ENCODE results near the gene KIF1B. TPM values are rescaled to one million over a fixed set of nuclear protein-coding genes. Genes with fewer than 3 reads are reported as not detected.

KIF1B gene
- total and polyA plus RNA-seq, 10 of the 15 experiments (the other 5 are each of a cell fraction or from before 2014, with no cell fraction given): 2.1 to 16.5 (median 8.7) TPM

DNA sequence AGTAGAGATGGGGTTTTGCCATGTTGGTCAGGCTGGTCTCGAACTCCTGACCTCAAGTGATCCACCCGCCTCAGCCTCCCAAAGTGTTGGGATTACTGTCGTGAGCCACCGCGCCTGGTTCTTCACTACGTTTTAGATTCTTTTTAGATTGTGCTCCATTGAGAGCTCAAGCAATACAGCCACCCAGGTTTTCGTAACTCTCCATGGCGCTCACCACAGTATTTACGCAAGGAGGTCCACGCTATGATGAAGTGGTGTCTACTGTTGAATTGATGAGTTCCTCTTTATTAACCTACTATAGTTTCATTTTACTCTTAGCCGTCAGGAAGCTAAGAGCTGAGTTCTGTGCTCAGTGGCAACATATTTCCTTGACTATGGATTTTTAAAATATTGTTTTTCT is 1.8 kb upstream of the KIF1B start:
- intact Hi-C loops (cut with micrococcal nuclease; ENCODE audit: unreplicated experiment): no loop called here
- TF ChIP-seq MXI1 (IDR thresholded peaks at IDR 0.05; ENCODE audit: low read depth, low read length): no peak
- TF ChIP-seq, protein P1, sequence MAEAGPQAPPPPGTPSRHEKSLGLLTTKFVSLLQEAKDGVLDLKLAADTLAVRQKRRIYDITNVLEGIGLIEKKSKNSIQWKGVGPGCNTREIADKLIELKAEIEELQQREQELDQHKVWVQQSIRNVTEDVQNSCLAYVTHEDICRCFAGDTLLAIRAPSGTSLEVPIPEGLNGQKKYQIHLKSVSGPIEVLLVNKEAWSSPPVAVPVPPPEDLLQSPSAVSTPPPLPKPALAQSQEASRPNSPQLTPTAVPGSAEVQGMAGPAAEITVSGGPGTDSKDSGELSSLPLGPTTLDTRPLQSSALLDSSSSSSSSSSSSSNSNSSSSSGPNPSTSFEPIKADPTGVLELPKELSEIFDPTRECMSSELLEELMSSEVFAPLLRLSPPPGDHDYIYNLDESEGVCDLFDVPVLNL (IDR thresholded peaks at IDR 0.05; ENCODE audit: low read depth, low read length): no peak
- TF ChIP-seq, protein P2, sequence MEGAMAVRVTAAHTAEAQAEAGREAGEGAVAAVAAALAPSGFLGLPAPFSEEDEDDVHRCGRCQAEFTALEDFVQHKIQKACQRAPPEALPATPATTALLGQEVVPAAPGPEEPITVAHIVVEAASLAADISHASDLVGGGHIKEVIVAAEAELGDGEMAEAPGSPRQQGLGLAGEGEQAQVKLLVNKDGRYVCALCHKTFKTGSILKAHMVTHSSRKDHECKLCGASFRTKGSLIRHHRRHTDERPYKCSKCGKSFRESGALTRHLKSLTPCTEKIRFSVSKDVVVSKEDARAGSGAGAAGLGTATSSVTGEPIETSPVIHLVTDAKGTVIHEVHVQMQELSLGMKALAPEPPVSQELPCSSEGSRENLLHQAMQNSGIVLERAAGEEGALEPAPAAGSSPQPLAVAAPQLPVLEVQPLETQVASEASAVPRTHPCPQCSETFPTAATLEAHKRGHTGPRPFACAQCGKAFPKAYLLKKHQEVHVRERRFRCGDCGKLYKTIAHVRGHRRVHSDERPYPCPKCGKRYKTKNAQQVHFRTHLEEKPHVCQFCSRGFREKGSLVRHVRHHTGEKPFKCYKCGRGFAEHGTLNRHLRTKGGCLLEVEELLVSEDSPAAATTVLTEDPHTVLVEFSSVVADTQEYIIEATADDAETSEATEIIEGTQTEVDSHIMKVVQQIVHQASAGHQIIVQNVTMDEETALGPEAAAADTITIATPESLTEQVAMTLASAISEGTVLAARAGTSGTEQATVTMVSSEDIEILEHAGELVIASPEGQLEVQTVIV (IDR thresholded peaks at IDR 0.05; ENCODE audit: borderline replicate concordance, partially characterized antibody): no peak
- peak; percentile 73; the same call in 1 of the 2 replicates for TF ChIP-seq SPI1 (IDR thresholded peaks at IDR 0.05; ENCODE audit: borderline replicate concordance, insufficient read depth, low read depth, low read length)
- TF ChIP-seq, protein P3, sequence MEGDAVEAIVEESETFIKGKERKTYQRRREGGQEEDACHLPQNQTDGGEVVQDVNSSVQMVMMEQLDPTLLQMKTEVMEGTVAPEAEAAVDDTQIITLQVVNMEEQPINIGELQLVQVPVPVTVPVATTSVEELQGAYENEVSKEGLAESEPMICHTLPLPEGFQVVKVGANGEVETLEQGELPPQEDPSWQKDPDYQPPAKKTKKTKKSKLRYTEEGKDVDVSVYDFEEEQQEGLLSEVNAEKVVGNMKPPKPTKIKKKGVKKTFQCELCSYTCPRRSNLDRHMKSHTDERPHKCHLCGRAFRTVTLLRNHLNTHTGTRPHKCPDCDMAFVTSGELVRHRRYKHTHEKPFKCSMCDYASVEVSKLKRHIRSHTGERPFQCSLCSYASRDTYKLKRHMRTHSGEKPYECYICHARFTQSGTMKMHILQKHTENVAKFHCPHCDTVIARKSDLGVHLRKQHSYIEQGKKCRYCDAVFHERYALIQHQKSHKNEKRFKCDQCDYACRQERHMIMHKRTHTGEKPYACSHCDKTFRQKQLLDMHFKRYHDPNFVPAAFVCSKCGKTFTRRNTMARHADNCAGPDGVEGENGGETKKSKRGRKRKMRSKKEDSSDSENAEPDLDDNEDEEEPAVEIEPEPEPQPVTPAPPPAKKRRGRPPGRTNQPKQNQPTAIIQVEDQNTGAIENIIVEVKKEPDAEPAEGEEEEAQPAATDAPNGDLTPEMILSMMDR (IDR thresholded peaks at IDR 0.05 in 2 of 3, conservative IDR thresholded peaks at IDR 0.05 in 1 of 3; ENCODE audit: control insufficient read depth in 2 of 3, extremely low read depth in 1 of 3, insufficient read depth in 1 of 3, low read depth in 3 of 3, low read length in 3 of 3): no peak
- H3K4me3 ChIP-seq: no peak overlapping the region

More for the DNA sequence above, 1.8 kb upstream of the KIF1B start:
- Histone ChIP-seq H3K9ac (ENCODE audit: control insufficient read depth, insufficient read depth, low read length) (no peak overlapping the region), H3K4me1 (ENCODE audit: control insufficient read depth, insufficient read depth, low read length) (no peaks in the 10 kb centered on the region; the same call in 1 of the 2 replicates), H3K9me3 (replicated peaks; ENCODE audit: control insufficient read depth, insufficient read depth, low read length) (no peaks in the 10 kb centered on the region), H3K4me2 (ENCODE audit: control insufficient read depth, insufficient read depth) (no peak overlapping the region), H3K27ac (ENCODE audit: control insufficient read depth, insufficient read depth) (no peak overlapping the region), H3K27me3 (replicated peaks in 1 of 2; ENCODE audit: control insufficient read depth in 2 of 2, insufficient read depth in 2 of 2, low read length in 1 of 2) (no peaks in the 10 kb centered on the region), H3K36me3 (ENCODE audit: control insufficient read depth in 2 of 2, insufficient read depth in 2 of 2, low read length in 1 of 2) (no peaks in the 10 kb centered on the region), H2AFZ (ENCODE audit: control insufficient read depth, low read depth, low read length) (no peak overlapping the region), H4K20me1 (ENCODE audit: control insufficient read depth, insufficient read depth) (no peaks in the 10 kb centered on the region), H3K79me2 (ENCODE audit: control insufficient read depth, insufficient read depth, low read length) (peaks cover 15% of the 10 kb centered on the region)
- ChIA-PET POLR2A (interaction anchor here (1.2 kb wide), 1 partner anchor 75 kb away, joined by 5 read pairs; no protein-coding TSS in a partner anchor), RAD21 (ENCODE audit: unreplicated experiment) (interaction anchor here (1.0 to 4.1 kb wide), 11 partner anchors 8 to 258 kb away, joined by 3 to 46 read pairs (median 5); partner anchors contain the start of gene PGD), SMC1A (ENCODE audit: uncharacterized antibody, unreplicated experiment) (interaction anchor here (0.7 to 2.9 kb wide), 20 partner anchors 10 to 265 kb away, joined by 3 to 57 read pairs (median 4); partner anchors contain the start of genes LZIC, NMNAT1 and PGD), CTCF (interaction anchor here (0.6 to 4.5 kb wide), 28 partner anchors 8 to 332 kb away, joined by 3 to 110 read pairs (median 8); partner anchors contain the start of genes CENPS and PGD)
- in situ Hi-C loops (cut with MboI): no loop called here
- no TSS peak for BruUV-seq (replicated peaks)
- DNase-seq (ENCODE audit: low read depth, low spot score) (no peak), FAIRE-seq (no peak), ATAC-seq (no peak)
- WGBS (ENCODE audit: insufficient coverage, insufficient replicate concordance, low lambda C conversion rate, missing lambda C conversion rate): 75% methylated on average over 11 of the region's 11 CpGs
